Measurements from ENCODE around the gene DPP7. TPM values are rescaled to one million over a fixed set of nuclear protein-coding genes. Genes with fewer than 3 reads are reported as not detected.

DPP7 gene
- total RNA-seq, 2 experiments from 2014 or later: 222 to 227 TPM

GRCh38 chr9:137106662-137107250 lies 7.8 kb downstream of the DPP7 start:
- Mint-ChIP-seq H3K4me1 (ENCODE audit: low read depth) (no peaks in the 10 kb centered on the region), H3K36me3 (ENCODE audit: low read depth) (peaks cover 10% of the 10 kb centered on the region), H3K27me3 (no peaks in the 10 kb centered on the region), H3K9me3 (no peaks in the 10 kb centered on the region), H3K4me3 (no peak overlapping the region), H3K27ac (no peak overlapping the region)
- ChIA-PET CTCF (interaction anchor here (1.2 to 1.3 kb wide), 2 partner anchors 37 to 107 kb away, joined by 3 read pairs; partner anchors contain the start of gene SAPCD2), POLR2A (interaction anchor here (0.5 to 1.4 kb wide), 4 partner anchors 8 to 88 kb away, joined by 3 to 6 read pairs (median 3); no protein-coding TSS in a partner anchor)
- TF ChIP-seq CTCF (IDR thresholded peaks at IDR 0.05): no peak
- ATAC-seq (no peak), DNase-seq (no peak)
- intact Hi-C loops (cut with micrococcal nuclease): no loop called here

- Mint-ChIP-seq H3K27ac (no peak overlapping the region), H3K9me3 (no peaks in the 10 kb centered on the region), H3K36me3 (ENCODE audit: low read depth) (peaks cover 10% of the 10 kb centered on the region), H3K27me3 (no peaks in the 10 kb centered on the region), H3K4me1 (ENCODE audit: low read depth) (no peaks in the 10 kb centered on the region), H3K4me3 (no peak overlapping the region)
- ChIA-PET POLR2A (interaction anchor here (1.3 to 1.4 kb wide), 2 partner anchors 10 to 24 kb away, joined by 5 to 6 read pairs; no protein-coding TSS in a partner anchor), CTCF (interaction anchor here (1.3 kb wide), 1 partner anchor 108 kb away, joined by 3 read pairs; no protein-coding TSS in a partner anchor)
- intact Hi-C loops (cut with micrococcal nuclease): no loop called here
- no peak for TF ChIP-seq CTCF (IDR thresholded peaks at IDR 0.05)
- ATAC-seq (no peak), DNase-seq (no peak)
These were observed 8.5 kb downstream of the DPP7 start for GRCh38 chr9:137105814-137106661.

DNA sequence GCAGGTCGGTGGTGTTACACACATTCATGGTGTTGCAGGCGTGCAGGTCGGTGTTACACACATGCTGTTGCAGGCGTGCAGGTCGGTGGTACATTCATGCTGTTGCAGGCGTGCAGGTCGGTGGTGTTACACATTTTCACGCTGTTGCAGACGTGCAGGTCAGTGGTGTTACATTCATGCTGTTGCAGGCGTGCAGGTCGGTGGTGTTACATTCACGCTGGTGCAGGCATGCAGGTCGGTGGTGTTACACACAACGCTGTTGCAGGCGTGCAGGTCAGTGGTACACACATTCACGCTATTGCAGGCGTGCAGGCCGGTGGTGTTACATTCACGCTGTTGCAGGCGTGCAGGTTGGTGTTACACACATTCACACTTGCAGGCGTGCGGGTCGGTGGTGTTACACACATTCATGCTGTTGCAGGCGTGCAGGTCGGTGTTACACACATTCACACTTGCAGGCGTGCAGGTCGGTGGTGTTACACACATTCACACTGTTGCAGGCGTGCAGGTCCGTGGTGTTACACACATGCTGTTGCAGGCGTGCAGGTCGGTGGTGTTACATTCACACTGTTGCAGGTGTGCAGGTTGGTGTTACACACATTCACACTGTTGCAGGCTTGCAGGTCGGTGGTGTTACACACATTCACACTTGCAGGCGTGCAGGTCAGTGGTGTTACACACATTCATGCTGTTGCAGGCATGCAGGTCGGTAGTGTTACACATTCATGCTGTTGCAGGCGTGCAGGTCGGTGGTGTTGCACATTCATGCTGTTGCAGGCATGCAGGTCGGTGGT lies 11.1 kb downstream of the DPP7 start:
- Mint-ChIP-seq H3K4me3 (no peak overlapping the region), H3K27ac (no peak overlapping the region), H3K4me1 (ENCODE audit: low read depth) (no peaks in the 10 kb centered on the region), H3K27me3 (no peaks in the 10 kb centered on the region), H3K9me3 (no peaks in the 10 kb centered on the region), H3K36me3 (ENCODE audit: low read depth) (peaks cover 10% of the 10 kb centered on the region)
- CTCF ChIA-PET: no interaction called here
- ATAC-seq (no peak), DNase-seq (no peak)
- no peak for TF ChIP-seq CTCF (IDR thresholded peaks at IDR 0.05)
- intact Hi-C loops (cut with micrococcal nuclease): no loop called here
- POLR2A ChIA-PET: no interaction called here

- Mint-ChIP-seq H3K4me3 (no peak overlapping the region), H3K36me3 (ENCODE audit: low read depth) (peaks cover 19% of the 10 kb centered on the region), H3K9me3 (no peaks in the 10 kb centered on the region), H3K27me3 (no peaks in the 10 kb centered on the region), H3K27ac (no peak overlapping the region), H3K4me1 (ENCODE audit: low read depth) (peaks cover 21% of the 10 kb centered on the region)
- ChIA-PET POLR2A (interaction anchor here (0.7 kb wide), 1 partner anchor 8 kb away, joined by 3 read pairs; no protein-coding TSS in a partner anchor), CTCF (interaction anchor here (0.6 kb wide), 1 partner anchor 311 kb away, joined by 3 read pairs; no protein-coding TSS in a partner anchor)
- DNase-seq (no peak), ATAC-seq (no peak)
- intact Hi-C loops (cut with micrococcal nuclease): no loop called here
- no peak for TF ChIP-seq CTCF (IDR thresholded peaks at IDR 0.05)
These were observed 15.3 kb downstream of the DPP7 start for GRCh38 chr9:137099231-137099630.

Data from activated CD8-positive, alpha-beta T cell treated with anti-CD3 and anti-CD28 coated beads for 36 hours (primary cell).